HG03175 (cell line): ENCODE measurements around the gene LHPP.

ENCODE experiments used
- ATAC-seq: cut with Tn5 transposase; IDR thresholded peaks from one replicate; pipeline ENCODE4 v1.9.1; 2021; ENCODE audit warnings: mild to moderate bottlenecking, moderate library complexity; ENCODE audit not compliant: unreplicated experiment

LHPP gene

DNA sequence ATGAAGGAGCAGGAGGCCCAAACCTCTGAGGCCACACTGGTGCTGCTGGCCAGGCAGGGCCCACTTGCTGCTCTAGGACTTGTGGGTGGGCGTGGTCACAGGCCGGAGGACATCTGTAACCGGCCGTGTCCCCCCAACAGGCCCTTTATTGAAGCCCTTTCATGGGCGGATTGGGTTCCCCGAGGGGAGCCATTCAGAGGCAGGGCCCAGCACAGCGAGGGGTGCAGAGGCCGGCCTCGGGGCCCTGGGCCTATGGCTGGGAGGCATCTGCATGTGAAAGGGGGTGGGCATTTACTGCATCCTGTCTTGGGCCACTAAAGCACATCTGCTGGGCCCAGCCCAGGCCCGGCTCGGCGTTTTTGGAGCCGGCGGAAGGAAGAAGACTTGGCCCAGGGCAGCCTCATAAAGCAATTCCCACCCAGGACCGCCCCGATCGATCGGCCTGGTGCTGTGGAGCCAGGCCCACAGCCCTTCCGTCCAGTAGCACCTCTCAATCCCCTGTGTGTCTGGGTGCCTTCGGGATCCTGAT lies 8.4 kb downstream of the LHPP start:
- ATAC-seq = no peak

DNA sequence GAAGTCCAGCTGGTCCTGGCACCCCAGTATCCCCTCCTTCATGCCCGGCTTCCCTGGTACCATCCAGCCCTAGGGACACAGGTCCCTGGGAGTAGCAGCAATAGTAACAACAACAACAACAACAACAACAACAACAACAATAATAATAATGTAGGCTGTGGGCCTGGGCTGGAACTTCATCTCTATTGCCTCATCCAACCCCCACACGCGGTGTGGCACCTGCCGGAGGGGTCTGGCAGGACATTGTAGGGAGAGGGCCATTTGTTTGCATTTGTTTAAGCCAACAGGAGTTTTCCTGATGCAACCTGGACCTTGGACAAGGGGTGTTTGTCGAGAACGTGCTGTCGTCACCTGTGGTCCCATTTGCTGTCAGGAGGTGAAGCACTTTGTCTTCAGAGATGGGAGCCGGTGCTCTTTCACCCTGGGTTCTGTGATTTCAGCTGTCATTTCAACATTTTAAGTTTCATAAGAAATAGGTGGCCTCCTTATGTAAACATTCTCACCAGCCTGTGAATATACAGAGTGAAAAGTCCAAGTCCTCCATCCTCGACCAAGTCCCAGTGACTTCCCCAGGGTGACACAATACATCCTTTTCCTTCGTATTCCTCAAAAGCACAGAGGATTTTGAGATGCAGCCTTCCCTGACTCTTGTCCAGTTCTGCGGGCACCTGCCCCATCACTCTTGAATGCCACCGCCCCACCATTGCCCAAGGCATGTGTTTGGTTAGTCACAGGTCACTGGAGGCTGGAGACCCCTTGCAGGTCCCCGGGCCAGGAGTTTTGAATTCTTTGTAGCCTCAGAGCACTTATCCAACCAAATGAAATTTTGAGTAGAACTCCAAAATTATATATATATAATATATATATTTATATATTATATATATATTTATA lies 9.2 kb downstream of the LHPP start:
- no peak for ATAC-seq

- no peak for ATAC-seq
Measured at GRCh38 chr10:124472071-124472470, 10.4 kb downstream of the LHPP start.

- no peak for ATAC-seq
Measured at GRCh38 chr10:124473070-124473469, 11.4 kb downstream of the LHPP start.

GRCh38 chr10:124474514-124475070 lies 13.0 kb downstream of the LHPP start:
- no peak for ATAC-seq

- ATAC-seq = no peak
Measured at GRCh38 chr10:124476043-124476725, 14.6 kb downstream of the LHPP start.

- ATAC-seq = no peak
Measured at GRCh38 chr10:124477614-124478363, 16.2 kb downstream of the LHPP start.

DNA sequence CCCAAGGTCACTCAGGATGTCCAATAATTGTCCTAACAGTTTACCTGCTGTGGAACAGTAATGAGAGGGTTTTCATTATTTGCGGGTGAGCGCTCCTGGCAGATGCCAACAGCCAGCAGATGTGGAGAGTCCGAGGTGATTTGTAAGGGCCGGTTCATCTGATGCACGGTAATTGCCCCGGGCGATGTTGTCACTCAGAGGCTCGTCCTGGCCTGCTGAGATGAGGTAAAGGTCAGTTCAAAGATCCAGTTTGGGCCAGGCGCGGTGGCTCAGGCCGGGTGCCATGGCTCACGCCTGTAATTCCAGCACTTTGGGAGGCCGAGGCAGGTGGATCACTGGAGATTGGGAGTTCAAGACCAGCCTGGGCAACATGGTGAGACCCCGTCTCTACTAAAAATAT lies 16.9 kb downstream of the LHPP start:
- ATAC-seq = no peak

DNA sequence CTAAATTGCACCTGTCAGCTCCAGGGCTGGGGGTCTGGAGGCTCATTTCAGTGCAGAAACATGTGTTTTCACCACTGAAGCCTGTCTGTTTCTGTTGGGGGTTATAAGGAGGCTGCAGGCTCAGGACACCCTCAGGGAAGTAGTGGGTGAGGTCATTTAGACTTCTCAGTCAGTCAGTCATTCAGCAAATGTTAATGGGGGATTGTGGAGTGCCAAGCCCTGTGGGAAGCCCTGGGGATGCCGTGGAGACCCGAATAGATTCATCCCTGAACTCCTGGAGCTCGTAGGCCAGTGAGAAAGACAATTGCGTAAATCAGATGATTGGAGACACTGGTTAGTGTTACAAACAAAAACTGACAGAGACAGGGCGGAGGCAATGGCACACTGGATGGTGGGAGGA lies 19.2 kb downstream of the LHPP start:
- ATAC-seq = no peak

DNA sequence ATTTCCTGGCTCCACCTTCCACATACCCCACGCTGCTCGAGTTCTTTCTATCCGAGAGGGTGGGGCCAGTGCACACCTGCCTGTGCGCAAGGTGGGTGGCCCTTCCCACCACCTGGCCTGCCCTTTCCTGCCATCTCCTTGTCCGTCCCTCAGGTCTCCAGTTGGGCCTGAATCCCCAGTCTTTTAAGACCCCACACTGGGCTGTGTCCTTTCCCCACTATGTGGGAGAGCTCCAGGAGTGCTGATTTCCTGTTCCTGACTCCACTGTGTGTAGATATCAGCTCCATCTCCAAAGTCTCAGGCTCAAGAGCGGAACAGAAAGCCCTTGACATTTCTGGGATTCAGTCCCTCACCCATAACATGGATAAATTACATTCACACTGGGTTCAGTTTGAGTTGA lies 20.1 kb downstream of the LHPP start:
- no peak for ATAC-seq

GRCh38 chr10:124482236-124482800 lies 20.7 kb downstream of the LHPP start:
- ATAC-seq = no peak

DNA sequence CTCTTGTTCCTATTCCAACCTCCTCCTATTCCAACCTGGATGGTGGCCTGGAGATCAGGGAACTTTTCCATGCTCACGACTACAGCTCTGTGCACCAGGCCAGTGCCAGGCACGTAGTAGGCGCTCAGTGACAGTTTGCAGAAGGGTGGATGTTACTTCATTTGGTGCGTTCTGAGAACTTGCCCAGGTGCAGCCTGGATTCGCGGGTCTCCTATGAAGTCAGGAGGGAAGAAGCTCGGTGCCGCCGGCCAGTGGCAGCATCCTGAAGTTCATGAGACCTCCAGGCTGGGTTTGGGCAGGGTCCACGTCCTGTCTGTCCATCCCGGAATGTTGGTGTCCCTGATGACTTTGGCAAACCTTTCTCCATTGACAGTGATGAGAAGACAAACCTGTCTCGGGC lies 21.3 kb downstream of the LHPP start:
- ATAC-seq = no peak

GRCh38 chr10:124484031-124484430 lies 22.4 kb downstream of the LHPP start:
- no peak for ATAC-seq

- ATAC-seq = no peak
Measured at GRCh38 chr10:124484661-124485060, 23.0 kb downstream of the LHPP start.

DNA sequence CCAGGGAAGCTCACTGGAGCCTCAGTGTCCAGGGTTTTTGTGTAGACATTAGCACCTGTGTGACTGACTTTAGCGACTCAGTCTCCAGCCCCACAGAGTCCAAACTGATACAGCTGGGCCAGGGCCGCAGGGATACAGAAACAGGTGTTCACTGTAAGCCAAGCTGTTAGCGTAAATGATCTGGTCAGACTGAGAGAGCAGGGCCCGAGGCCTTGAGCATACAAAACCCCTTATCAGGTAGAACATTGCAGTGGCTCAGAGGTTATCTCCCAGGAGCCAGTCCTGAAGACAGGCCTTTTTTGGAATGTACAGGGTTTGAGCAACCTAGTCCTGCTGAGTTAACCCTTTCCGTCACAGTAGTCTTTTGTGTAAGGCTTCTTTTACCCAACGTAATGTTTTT lies 25.0 kb downstream of the LHPP start:
- no peak for ATAC-seq

DNA sequence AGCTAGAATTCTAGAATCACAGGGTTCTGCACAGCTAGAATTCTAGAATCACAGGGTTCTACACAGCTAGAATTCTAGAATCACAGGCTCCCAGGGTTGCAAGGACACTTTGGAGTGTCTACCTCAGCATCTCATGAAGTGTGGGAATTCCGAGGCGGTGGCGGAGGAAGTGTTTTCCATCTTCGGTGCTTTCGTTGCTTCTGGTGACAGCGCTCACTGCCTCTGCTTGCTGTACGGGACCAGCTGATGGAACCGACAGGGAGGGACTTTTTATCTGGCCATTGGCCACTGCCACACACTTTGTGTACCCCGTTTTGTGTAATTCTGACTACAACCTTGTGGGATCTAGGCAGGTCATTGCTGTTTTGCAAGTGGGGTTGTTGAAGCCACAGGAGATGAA lies 29.5 kb downstream of the LHPP start:
- no peak for ATAC-seq

- no peak for ATAC-seq
Measured at GRCh38 chr10:124492266-124492665, 30.6 kb downstream of the LHPP start.

DNA sequence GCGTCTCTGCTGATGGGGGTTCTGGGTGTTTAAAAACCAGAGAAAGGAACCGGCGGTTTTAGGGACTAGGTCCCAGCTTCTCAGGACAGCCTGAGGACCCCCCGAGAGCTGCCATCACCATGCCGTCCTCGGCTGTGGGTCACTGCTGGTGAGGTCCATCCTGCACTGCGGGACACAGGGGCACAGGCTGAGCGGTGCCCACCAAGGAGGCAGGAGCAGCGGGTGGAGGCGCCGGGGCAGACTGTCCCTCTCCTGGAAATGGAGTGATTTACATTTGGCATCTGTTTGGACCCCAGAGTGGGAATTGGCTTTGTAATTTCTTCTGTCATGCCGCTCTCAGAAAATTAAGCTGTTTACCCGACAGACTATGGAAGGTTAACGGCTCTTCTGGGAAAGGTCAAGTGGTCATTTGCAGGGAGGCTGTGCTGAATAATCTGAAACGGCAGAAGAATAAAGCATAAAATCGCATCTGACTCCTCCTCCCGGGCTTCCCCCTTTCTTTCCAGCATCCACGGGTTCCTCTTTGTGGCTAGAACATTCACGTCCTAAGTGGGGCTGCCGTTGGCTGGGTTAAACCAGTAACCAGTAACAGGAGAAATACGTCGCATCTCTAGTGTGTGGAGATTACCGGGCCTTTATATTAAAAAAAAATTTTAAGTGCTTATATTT lies 31.7 kb downstream of the LHPP start:
- ATAC-seq = no peak

- no peak for ATAC-seq
Measured at GRCh38 chr10:124494046-124494807, 32.6 kb downstream of the LHPP start.
